HG03571 (cell line): ENCODE results near the gene SPATA2L.
A peak's percentile ranks its signal among the peaks of the same experiment; 100 is the strongest.

Source experiments
- ATAC-seq: cut with Tn5 transposase; IDR thresholded peaks from one replicate; pipeline ENCODE4 v1.9.1; 2021; ENCODE audit not compliant: unreplicated experiment

Gene SPATA2L

DNA sequence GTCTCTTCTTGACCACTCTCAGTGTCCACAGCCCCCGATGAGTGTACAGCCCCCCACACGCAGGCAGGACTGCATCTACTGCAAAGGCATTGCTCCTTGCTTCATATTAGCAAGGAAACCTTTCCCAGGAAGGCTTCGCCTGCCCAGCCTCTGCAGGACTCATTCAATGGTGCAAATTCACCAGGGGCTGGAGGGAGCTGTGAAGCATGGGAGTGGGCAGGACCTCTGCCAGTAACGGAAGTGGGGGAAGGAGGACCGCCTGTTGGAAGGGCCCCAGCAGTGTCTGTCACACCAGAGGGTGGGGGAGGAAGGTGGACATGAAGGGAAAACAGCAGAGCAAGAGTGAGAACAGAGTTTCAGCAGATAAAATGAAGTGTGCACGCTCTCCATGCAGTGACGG lies 41.4 kb downstream of the SPATA2L start:
- ATAC-seq = no peak

DNA sequence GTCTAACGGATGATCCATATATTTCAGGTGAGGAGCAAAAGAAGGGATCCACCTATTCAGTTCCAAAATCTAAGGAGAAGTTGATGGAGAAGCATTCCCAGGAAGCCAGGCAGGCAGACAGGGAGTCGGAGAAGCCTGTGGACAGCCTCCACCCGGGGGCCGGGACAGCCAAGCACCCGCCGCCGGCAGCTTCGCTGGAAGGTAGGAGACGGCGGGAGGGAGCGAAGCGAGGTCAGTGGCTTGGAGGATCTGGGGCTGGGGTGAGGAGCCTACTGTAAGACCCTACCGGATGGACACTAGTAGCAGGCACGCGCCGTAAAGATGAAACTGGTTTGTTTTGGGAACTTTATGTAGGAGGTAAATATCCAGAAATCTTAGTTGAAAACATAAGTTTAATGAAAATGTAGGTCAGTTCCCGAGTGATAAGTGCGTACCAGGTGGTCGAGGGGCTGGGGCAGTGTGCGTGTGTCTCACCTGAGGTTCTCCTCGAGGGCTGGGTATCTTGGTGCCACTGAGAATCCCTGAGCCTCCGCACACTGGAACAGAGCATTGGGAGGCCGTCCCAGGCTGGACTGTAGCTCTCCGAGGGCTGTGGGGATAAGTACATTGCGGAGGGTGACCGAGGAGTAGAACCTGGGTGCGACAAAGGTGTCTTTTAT lies 43.2 kb downstream of the SPATA2L start:
- ATAC-seq = no peak

DNA sequence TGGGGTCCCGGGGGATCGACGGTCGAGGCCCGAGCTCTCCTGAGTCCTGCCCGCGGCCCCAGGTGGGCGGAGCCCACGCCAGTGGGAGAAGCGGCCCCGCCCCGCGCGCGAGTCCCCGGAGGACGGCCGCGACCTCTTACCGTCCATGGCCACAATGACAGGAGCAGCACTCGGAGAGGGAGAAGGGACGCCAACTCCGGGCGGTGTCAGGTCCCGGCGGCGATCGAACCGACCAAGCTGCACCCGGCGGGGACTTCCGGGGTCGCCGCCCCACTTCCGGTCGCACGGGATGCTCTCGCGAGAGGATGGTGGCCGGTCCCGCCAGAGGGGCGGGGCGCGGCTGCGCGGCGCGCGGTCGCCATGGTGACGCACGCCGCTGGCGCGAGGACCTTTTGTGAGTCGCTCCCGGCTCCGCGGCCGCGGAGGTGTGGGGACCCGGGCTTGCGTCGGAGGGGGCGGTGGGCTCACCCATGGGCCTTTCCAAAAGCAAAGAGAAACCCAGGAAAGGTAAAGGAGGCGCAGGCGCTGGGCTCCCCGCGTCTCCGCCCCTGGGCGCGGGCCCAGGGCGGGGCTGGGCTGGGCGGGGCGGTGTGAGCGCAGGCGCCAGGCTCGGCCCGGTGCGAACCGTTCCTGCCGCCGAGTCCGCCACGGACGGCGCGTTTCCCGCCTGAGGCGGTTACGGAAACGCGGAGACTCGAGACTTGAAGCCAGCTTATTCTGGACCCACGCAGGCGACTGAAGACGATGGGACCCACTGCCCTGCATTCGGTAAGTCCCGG lies 43.9 kb downstream of the SPATA2L start, which contains the start of the genes CHMP1A and SPATA33:
CHMP1A (minus strand) TSS at position 267 of the 779 bp plus-strand sequence; CDS start at position 147, 120 bp downstream.
SPATA33 (plus strand) TSS at position 395 of the 779 bp plus-strand sequence; CDS start at position 471, 76 bp downstream.
- ATAC-seq = peak; percentile 86

DNA sequence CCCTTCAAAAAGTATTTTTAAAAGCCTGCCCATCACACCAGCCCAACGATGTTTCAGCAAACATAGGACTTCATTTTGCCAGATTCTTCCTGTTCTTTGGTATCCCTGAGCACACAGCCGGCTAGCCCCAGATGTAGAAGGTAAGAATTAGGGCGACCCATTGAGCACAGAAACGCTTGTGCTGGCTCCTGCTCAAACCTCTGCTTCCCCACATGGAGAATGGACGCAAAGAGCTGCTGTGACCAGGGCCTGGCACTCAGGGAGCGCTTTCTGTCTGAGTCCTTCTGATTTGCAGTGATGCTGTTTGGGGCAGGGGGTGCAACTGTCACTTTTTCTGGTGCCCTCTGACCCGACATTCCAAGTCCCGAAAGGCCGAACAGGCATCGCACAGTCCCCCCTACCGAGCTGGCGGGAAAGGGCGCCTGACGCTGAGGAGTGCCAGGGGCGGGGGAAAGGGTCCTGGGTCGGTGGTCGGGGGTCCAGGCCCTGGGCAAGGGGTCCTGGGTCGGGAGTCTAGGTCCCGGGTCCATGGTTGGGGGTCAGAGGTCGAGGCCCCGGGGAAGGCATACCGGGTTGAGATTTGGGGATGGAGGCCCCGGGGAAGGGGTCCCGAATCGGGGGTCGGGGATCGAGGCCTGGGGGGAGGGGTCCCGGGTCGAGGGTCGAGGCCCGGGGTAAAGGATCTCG lies 44.9 kb downstream of the SPATA2L start:
- ATAC-seq = no peak

DNA sequence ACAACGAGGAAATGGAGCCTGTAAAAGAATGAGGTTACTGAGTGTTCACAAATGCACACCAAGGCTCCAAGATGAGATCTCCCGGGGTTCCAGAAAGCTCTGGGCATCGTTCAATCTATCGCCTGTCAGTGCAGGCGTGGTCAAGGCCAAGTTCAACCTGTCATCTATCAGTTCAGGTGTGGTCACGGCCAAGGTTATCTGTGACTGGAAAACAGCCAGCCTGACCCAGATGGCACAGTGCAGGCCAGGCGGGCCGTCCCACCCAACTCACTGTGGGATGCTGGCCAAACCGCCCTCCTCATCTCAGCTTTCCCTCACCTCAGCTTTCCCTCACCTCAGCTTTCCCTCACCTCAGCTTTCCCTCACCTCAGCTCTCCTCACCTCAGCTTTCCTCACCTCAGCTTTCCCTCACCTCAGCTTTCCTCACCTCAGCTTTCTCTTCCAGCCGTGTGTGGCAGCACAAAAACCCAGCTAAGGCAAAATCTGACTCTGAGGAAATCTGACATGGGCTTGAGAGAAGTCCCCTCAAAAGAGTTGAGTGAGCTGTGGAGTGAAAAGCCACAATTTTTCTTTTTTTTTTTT lies 46.4 kb downstream of the SPATA2L start:
- ATAC-seq = no peak

DNA sequence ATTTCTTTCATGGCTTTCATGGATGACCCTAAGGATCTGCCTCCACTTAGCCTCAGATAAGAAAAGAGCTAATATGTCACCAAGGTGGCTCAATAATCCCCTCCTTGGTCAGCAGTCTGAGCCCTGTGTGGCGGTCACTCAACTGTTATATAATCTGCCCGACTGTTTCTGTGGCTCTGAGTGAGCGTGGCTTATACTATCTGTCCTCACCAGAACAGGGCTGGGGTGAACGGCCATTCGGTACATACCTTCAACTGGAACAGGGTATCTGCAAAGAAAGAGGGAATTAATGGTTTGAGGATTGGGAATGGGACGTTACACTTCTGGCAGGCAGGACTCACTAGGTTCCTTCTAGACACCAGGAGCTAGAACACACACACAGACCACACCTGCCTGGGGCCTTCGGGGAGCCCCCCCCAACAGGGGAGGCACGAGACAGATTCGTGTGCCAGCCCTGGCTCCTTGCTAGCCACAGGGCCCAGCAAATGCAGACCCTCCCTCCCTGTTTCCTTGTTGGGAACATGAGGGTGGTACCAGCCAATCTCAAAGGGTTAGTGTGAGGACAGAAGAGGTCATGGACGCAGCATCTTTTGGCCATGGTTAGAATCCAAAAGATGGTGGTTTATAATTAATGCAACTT lies 47.7 kb downstream of the SPATA2L start:
- no peak for ATAC-seq

DNA sequence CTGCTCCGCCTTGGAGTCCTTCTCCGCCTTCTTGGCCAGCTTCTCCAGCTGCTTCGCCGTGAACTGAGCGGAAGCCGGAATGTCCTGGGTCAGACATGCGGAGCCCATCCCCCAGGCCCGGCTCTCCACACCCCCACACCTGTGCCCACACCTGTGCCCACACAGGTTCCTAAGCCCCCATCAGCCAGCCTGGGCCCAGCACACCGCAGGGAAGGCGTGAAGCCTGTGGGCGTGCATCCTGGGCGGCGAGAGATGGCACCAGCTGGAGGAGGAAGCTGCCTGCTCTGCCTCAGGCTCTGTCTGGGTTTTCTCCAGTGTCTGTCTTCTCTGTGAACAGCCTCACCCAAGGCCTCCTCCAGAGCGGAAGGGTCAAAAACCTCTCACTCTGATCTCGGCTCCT lies 49.9 kb downstream of the SPATA2L start:
- no peak for ATAC-seq

DNA sequence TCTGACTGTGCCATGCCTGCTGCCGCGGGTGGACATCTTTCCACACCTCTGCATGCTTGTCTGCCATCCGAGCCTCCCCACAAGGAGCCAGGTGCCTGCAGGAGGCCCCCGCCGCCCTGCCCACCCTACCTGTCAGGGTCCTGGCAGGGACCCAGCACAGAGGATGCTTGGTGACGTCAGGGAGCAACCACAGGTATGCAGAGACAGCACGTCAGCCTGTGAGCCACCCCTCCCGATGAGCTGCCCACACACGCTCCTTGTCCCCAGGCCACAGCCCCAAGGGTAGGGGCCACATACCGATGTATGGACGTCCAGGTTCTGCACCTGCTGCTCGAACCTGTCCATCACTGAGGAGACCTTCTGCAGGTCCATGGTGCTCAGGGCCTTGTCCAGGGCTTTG lies 54.6 kb downstream of the SPATA2L start:
- ATAC-seq = no peak
